Upper lobe of right lung (tissue), 1 donor: ENCODE results near the gene TENT5C. TPM values are rescaled to one million over a fixed set of nuclear protein-coding genes. Genes with fewer than 3 reads are reported as not detected.

ENCODE experiments used
- ATAC-seq: fragments of 200-7000 bp; cut with Tn5 transposase; one replicate; pipeline ENCODE4 v1.9.1; 2020; ENCODE audit warnings: mild to moderate bottlenecking, moderate library complexity
- DNase-seq: peaks from one replicate; pipeline ENCODE4 v3.0.0-alpha.2; 2020
- H3K27ac ChIP-seq: fragments of 200-600 bp; one replicate; pipeline ENCODE4 v1.8.0; 2022
- H3K27me3 ChIP-seq: fragments of 200-600 bp; one replicate; pipeline ENCODE4 v1.8.0; 2022; ENCODE audit warnings: mild to moderate bottlenecking
- H3K36me3 ChIP-seq: fragments of 200-600 bp; one replicate; pipeline ENCODE4 v1.8.0; 2022
- H3K4me1 ChIP-seq: fragments of 200-600 bp; one replicate; pipeline ENCODE4 v1.8.0; 2022
- H3K4me3 ChIP-seq: fragments of 200-600 bp; one replicate; pipeline ENCODE4 v1.8.0; 2022; ENCODE audit warnings: mild to moderate bottlenecking
- H3K9me3 ChIP-seq: fragments of 200-600 bp; one replicate; pipeline ENCODE4 v1.8.0; 2022
- intact Hi-C: fragments of 100-400 bp; cut with DNase I; formaldehyde crosslinking; loops from one replicate; pipeline ENCODE4 v1.11.0; 2022
- total RNA-seq: library from RNA; stranded (reverse); fragmentation: NEBNext Ultra II Directional; extraction: Animal tissue kit (Norgen Biotek cat#: 25700); gene quantifications from one replicate; pipeline ENCODE4 v1.2.1, GENCODE V29; 2021
- TF ChIP-seq, protein P1 (sequence below): fragments of 200-600 bp; IDR thresholded peaks from one replicate; pipeline ENCODE4 v1.8.0; 2022; ENCODE audit warnings: antibody characterized with exemption
- donor health status: DM: no; HTN: yes; CAD: no; lungs with severe emphysema.

The TENT5C gene
- total RNA-seq, 1 donor from 2014 or later: 13.7 TPM

DNA sequence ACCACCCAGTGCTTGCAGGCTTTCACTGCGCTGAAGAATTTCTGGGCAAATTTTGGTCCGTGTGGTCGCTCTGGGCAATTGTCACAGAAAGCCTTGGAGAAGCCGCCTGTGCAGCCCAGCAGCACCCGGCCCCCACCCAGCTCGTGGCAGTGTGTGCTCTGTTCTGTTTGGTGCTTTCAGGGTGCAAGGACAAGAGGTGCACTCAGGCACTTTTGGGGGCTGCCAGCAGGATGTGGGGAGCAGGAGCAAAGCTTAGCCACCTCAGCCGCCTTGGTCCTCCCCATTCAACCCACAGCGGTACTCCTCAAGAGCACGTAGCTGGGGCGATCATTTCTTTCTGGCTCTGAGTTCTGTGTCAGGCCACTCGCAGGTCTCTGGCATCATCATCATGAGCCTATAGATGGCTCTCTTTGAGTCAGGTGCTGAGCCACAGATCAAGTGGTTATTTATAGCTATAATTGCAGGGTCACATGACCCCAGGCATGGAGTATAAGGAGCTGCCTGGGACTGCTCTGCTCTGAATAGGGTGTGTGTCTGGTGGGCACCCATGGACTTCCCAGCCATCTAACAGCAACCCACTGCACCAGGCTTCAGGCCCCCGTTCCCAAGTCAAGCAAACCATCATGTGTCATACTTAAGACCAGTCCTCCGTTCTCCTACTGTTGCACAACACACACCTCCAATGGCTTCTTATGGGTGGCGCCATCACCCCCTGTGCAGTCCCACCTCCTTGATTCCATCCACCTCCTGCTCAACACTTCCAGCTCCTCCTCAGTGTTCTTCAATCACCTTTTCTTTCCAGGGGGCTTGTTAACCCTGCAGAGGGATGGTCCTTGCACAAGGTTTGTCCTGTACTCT is 18.1 kb upstream of the TENT5C start:
- no peak overlapping the region for H3K4me3 ChIP-seq
- H3K27ac ChIP-seq: no peak overlapping the region
- H3K9me3 ChIP-seq: no peaks in the 10 kb centered on the region
- H3K27me3 ChIP-seq: no peaks in the 10 kb centered on the region
- ATAC-seq (no peak), DNase-seq (peak; percentile 42)
- peaks cover 15% of the 10 kb centered on the region for H3K4me1 ChIP-seq
- intact Hi-C loops: no loop called here
- TF ChIP-seq, protein P1, sequence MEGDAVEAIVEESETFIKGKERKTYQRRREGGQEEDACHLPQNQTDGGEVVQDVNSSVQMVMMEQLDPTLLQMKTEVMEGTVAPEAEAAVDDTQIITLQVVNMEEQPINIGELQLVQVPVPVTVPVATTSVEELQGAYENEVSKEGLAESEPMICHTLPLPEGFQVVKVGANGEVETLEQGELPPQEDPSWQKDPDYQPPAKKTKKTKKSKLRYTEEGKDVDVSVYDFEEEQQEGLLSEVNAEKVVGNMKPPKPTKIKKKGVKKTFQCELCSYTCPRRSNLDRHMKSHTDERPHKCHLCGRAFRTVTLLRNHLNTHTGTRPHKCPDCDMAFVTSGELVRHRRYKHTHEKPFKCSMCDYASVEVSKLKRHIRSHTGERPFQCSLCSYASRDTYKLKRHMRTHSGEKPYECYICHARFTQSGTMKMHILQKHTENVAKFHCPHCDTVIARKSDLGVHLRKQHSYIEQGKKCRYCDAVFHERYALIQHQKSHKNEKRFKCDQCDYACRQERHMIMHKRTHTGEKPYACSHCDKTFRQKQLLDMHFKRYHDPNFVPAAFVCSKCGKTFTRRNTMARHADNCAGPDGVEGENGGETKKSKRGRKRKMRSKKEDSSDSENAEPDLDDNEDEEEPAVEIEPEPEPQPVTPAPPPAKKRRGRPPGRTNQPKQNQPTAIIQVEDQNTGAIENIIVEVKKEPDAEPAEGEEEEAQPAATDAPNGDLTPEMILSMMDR: no peak
- H3K36me3 ChIP-seq: no peaks in the 10 kb centered on the region

DNA sequence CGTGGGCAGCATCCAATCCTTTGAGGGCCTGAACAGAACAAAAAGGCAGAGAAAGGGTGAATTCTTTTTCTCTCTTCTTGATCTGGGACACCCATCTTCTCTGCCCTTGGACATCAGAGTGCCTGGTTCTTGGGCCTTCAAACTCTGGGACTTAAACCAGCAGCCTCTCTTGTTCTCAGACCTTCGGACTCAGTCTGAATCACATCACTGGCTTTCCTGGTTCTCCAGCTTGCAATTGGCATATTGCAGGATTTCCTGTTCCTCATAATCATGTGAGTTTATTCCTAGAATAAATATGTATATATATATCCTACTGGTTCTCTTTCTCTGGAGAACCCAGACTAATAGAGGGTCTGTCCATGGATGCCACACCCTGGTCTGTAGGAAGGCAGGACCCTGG is 16.3 kb upstream of the TENT5C start:
- intact Hi-C loops: no loop called here
- Histone ChIP-seq H3K27me3 (no peaks in the 10 kb centered on the region), H3K4me3 (no peak overlapping the region), H3K4me1 (peaks cover 15% of the 10 kb centered on the region), H3K36me3 (no peaks in the 10 kb centered on the region), H3K27ac (no peak overlapping the region), H3K9me3 (no peaks in the 10 kb centered on the region)
- DNase-seq (no peak), ATAC-seq (no peak)
- TF ChIP-seq, protein P1: no peak

GRCh38 chr1:117590273-117590925 is 15.4 kb upstream of the TENT5C start:
- no peak overlapping the region for H3K4me3 ChIP-seq
- DNase-seq: peak; percentile 44
- peak; percentile 36 for ATAC-seq
- no peak overlapping the region for H3K27ac ChIP-seq
- no peaks in the 10 kb centered on the region for H3K36me3 ChIP-seq
- TF ChIP-seq, protein P1: no peak
- H3K27me3 ChIP-seq: no peaks in the 10 kb centered on the region
- H3K9me3 ChIP-seq: no peaks in the 10 kb centered on the region
- intact Hi-C loops: no loop called here
- peaks cover 15% of the 10 kb centered on the region for H3K4me1 ChIP-seq

DNA sequence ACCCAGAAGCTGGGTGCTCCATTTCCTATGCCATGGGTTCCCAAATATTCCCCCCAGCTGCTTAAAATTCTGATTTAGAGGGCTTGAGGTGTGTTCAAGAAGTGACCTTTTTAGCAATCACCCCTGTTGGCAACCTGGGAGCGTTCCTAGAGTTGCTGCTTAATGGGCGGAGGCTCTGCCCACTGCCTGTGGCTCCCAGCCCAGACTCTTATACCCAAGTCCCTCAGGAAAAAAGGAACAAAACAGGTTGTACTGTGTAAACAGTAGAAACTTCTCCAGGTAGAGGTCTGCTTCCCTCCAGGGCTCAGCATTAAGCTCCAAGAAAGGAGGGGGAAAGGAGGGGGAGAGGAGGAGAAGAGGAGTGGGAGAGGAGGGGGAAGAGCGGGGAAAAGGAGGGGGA is 14.6 kb upstream of the TENT5C start:
- Histone ChIP-seq H3K4me1 (peaks cover 15% of the 10 kb centered on the region), H3K27ac (no peak overlapping the region), H3K9me3 (no peaks in the 10 kb centered on the region), H3K4me3 (no peak overlapping the region), H3K36me3 (no peaks in the 10 kb centered on the region), H3K27me3 (no peaks in the 10 kb centered on the region)
- DNase-seq: peak; percentile 80
- ATAC-seq: peak; percentile 87
- intact Hi-C loops: no loop called here
- TF ChIP-seq, protein P1: no peak

GRCh38 chr1:117592155-117592554 is 13.7 kb upstream of the TENT5C start:
- no peaks in the 10 kb centered on the region for H3K27me3 ChIP-seq
- peak; percentile 1 for ATAC-seq
- peak overlapping the region; percentile 11 for H3K27ac ChIP-seq
- no peaks in the 10 kb centered on the region for H3K9me3 ChIP-seq
- H3K36me3 ChIP-seq: no peaks in the 10 kb centered on the region
- intact Hi-C loops: no loop called here
- H3K4me3 ChIP-seq: no peak overlapping the region
- H3K4me1 ChIP-seq: peaks cover 15% of the 10 kb centered on the region
- TF ChIP-seq, protein P1: no peak
- peak; percentile 68 for DNase-seq
